Smooth muscle cell (in vitro differentiated cells): Measurements from ENCODE around the gene ASB10. TPM values are rescaled to one million over a fixed set of nuclear protein-coding genes. Genes with fewer than 3 reads are reported as not detected.

Experiments
- DNase-seq: peaks from one replicate; lab custom pipeline; 2025; ENCODE audit not compliant: unreplicated experiment; lab: John Stamatoyannopoulos, UW
- H2AFZ ChIP-seq: fragments of 200-600 bp; sonication (generic); 2 replicates; pipeline ENCODE4 v1.6.0; 2016; ENCODE audit warnings: antibody characterized with exemption, low read depth, mild to moderate bottlenecking
- H3F3A ChIP-seq: fragments of 200-600 bp; sonication (generic); 2 replicates; pipeline ENCODE4 v1.6.0; 2017; ENCODE audit warnings: antibody characterized with exemption, low read depth
- H3K27ac ChIP-seq: fragments of 200-600 bp; sonication (generic); 2 replicates; pipeline ENCODE4 v1.5.1; 2016; ENCODE audit warnings: low read depth, mild to moderate bottlenecking
- H3K27me3 ChIP-seq: fragments of 200-600 bp; sonication (generic); 2 replicates; pipeline ENCODE4 v1.6.1; 2016; ENCODE audit warnings: low read depth, mild to moderate bottlenecking
- H3K36me3 ChIP-seq: fragments of 200-600 bp; sonication (generic); 2 replicates; pipeline ENCODE4 v1.5.1; 2016; ENCODE audit warnings: low read depth
- H3K4me1 ChIP-seq: fragments of 200-600 bp; sonication (generic); 2 replicates; pipeline ENCODE4 v1.5.1; 2016; ENCODE audit warnings: low read depth
- H3K4me2 ChIP-seq: fragments of 200-600 bp; sonication (generic); 2 replicates; pipeline ENCODE4 v1.6.0; 2016; ENCODE audit warnings: mild to moderate bottlenecking
- H3K4me3 ChIP-seq: fragments of 200-600 bp; sonication (generic); 2 replicates; pipeline ENCODE4 v1.5.1; 2016; ENCODE audit warnings: mild to moderate bottlenecking
- H3K79me2 ChIP-seq: fragments of 200-600 bp; sonication (generic); 2 replicates; pipeline ENCODE4 v1.6.0; 2016; ENCODE audit warnings: low read depth, mild to moderate bottlenecking
- H3K9ac ChIP-seq: fragments of 200-600 bp; sonication (generic); 2 replicates; pipeline ENCODE4 v1.6.0; 2016; ENCODE audit warnings: low read depth
- H3K9me3 ChIP-seq: fragments of 200-600 bp; sonication (generic); replicated peaks from 2 replicates; pipeline ENCODE4 v1.5.1; 2016; ENCODE audit warnings: low read depth
- H4K20me1 ChIP-seq: fragments of 200-600 bp; sonication (generic); 2 replicates; pipeline ENCODE4 v1.6.0; 2016; ENCODE audit warnings: low read depth
- CTCF ChIP-seq: fragments of 200-600 bp; sonication (generic); IDR thresholded peaks from 2 replicates; pipeline ENCODE4 v1.5.1; 2017; ENCODE audit warnings: borderline replicate concordance, mild to moderate bottlenecking, antibody characterized with exemption; ENCODE audit not compliant: insufficient read depth, poor library complexity, severe bottlenecking
- WGBS: methylation state at CpG from one replicate; pipeline ENCODE4 v1.1.7; 2016; ENCODE audit warnings: low lambda C conversion rate; 5-methylcytosine and 5-hydroxymethylcytosine counted together
- polyA plus RNA-seq: library from polyadenylated mRNA; unstranded; fragments of >200 nt; fragmentation: Nextera tagmentation; extraction: Ambion mirVana; gene quantifications from 2 replicates; pipeline ENCODE4 v1.2.1, GENCODE V29; 2016
- total RNA-seq: library from RNA; depleted of rRNA; stranded (reverse); fragments of >200 nt; gene quantifications from 2 replicates; pipeline ENCODE4 v1.2.3, GENCODE V29; 2014

The ASB10 gene
- total and polyA plus RNA-seq, 2 experiments from 2014 or later: not detected

- Histone ChIP-seq H3K27me3 (peaks cover 16% of the 10 kb centered on the region), H3K4me2 (no peak overlapping the region), H2AFZ (no peak overlapping the region), H3K4me3 (no peak overlapping the region), H3F3A (no peaks in the 10 kb centered on the region), H4K20me1 (no peaks in the 10 kb centered on the region), H3K27ac (no peak overlapping the region), H3K79me2 (no peaks in the 10 kb centered on the region), H3K9me3 (no peaks in the 10 kb centered on the region), H3K4me1 (no peaks in the 10 kb centered on the region), H3K9ac (no peak overlapping the region), H3K36me3 (no peaks in the 10 kb centered on the region)
- 88% methylated on average over 3 of the region's 3 CpGs for WGBS
- no peak for DNase-seq
- TF ChIP-seq CTCF: no peak
Observed at GRCh38 chr7:151201344-151201743, 14.3 kb upstream of the ASB10 start.

- no peak overlapping the region for H3K4me3 ChIP-seq
- H2AFZ ChIP-seq: no peak overlapping the region
- H3K4me1 ChIP-seq: no peaks in the 10 kb centered on the region
- H3K79me2 ChIP-seq: no peaks in the 10 kb centered on the region
- no peaks in the 10 kb centered on the region for H4K20me1 ChIP-seq
- 84% methylated on average over 25 of the region's 30 CpGs for WGBS
- no peak overlapping the region for H3K27ac ChIP-seq
- H3F3A ChIP-seq: no peaks in the 10 kb centered on the region
- no peak for DNase-seq
- H3K27me3 ChIP-seq: peaks cover 30% of the 10 kb centered on the region
- no peaks in the 10 kb centered on the region for H3K9me3 ChIP-seq
- TF ChIP-seq CTCF: no peak
- H3K36me3 ChIP-seq: no peaks in the 10 kb centered on the region
- H3K4me2 ChIP-seq: no peak overlapping the region
- no peak overlapping the region for H3K9ac ChIP-seq
Observed at GRCh38 chr7:151198945-151199848, 12.1 kb upstream of the ASB10 start.

GRCh38 chr7:151197932-151198331 is 10.9 kb upstream of the ASB10 start:
- no peak for DNase-seq
- H3K9me3 ChIP-seq: no peaks in the 10 kb centered on the region
- peaks cover 24% of the 10 kb centered on the region for H3K27me3 ChIP-seq
- H3K4me3 ChIP-seq: no peak overlapping the region
- no peak overlapping the region for H2AFZ ChIP-seq
- H3F3A ChIP-seq: no peaks in the 10 kb centered on the region
- H4K20me1 ChIP-seq: no peaks in the 10 kb centered on the region
- no peak overlapping the region for H3K27ac ChIP-seq
- no peak for TF ChIP-seq CTCF
- H3K4me1 ChIP-seq: no peaks in the 10 kb centered on the region
- no peaks in the 10 kb centered on the region for H3K79me2 ChIP-seq
- no peak overlapping the region for H3K9ac ChIP-seq
- no peak overlapping the region for H3K4me2 ChIP-seq
- no peaks in the 10 kb centered on the region for H3K36me3 ChIP-seq
